Stimulated activated CD8-positive, alpha-beta memory T cell treated with anti-CD3 and anti-CD28 coated beads, Interleukin-15, amount 100 ng/mL, for 24 hours (primary cell): ENCODE measurements around the gene LPA.
"Not testable (repeated sequence)": the region's sequence is repeated elsewhere in the genome, so short reads cannot be mapped to it uniquely, and the experiment has no call there.

Experiments used
- DNase-seq: peaks from one replicate; pipeline ENCODE4 v3.0.0-alpha.2; 2020; ENCODE audit warnings: low read depth

LPA gene, protein sequence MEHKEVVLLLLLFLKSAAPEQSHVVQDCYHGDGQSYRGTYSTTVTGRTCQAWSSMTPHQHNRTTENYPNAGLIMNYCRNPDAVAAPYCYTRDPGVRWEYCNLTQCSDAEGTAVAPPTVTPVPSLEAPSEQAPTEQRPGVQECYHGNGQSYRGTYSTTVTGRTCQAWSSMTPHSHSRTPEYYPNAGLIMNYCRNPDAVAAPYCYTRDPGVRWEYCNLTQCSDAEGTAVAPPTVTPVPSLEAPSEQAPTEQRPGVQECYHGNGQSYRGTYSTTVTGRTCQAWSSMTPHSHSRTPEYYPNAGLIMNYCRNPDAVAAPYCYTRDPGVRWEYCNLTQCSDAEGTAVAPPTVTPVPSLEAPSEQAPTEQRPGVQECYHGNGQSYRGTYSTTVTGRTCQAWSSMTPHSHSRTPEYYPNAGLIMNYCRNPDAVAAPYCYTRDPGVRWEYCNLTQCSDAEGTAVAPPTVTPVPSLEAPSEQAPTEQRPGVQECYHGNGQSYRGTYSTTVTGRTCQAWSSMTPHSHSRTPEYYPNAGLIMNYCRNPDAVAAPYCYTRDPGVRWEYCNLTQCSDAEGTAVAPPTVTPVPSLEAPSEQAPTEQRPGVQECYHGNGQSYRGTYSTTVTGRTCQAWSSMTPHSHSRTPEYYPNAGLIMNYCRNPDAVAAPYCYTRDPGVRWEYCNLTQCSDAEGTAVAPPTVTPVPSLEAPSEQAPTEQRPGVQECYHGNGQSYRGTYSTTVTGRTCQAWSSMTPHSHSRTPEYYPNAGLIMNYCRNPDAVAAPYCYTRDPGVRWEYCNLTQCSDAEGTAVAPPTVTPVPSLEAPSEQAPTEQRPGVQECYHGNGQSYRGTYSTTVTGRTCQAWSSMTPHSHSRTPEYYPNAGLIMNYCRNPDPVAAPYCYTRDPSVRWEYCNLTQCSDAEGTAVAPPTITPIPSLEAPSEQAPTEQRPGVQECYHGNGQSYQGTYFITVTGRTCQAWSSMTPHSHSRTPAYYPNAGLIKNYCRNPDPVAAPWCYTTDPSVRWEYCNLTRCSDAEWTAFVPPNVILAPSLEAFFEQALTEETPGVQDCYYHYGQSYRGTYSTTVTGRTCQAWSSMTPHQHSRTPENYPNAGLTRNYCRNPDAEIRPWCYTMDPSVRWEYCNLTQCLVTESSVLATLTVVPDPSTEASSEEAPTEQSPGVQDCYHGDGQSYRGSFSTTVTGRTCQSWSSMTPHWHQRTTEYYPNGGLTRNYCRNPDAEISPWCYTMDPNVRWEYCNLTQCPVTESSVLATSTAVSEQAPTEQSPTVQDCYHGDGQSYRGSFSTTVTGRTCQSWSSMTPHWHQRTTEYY (N-terminal part only)

DNA sequence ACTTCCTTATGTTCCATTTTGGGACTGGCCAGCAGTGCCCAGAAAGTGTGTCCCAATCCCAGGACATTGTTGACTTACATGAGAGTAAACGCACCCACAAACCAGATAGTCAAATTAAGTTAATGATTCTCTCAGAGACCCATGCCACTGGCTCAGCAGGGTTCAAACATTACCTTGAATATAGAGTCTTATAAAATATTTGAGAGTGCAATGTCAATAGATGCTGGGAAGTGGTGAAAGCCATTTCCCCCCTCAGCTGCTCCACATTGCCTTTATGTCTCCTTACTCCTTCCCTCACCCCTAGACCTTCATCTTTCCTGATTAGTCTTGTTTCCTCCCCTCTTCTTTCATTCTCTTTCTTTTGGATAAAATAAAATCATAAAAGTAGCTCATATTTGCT lies at the start of gene LPA:
Gene LPA, minus strand, starts transcription at position 78 of the 400 bp plus-strand sequence. Its CDS starts 61 bp downstream, at position 17.
- not testable (repeated sequence) for DNase-seq

DNA sequence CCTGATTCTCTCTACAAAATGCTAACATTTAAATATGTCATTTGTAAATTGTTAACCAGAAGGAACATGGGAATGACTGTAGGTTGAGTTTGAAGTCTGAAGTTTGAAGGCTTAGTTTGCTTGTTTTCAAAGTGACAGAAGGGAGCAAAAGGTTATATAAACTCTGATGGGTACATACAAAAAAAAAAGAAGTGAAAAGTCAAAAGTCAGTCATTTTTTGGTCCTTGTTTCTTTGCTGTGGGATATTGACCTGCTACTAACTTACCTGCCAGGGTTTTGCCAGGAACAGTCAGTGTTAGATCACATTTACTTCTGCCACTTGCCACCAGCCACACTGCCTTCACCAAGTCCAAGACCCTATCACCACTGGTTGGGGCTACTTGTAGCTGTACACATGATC lies 44.9 kb upstream of the LPA start:
- DNase-seq: not testable (repeated sequence)

DNA sequence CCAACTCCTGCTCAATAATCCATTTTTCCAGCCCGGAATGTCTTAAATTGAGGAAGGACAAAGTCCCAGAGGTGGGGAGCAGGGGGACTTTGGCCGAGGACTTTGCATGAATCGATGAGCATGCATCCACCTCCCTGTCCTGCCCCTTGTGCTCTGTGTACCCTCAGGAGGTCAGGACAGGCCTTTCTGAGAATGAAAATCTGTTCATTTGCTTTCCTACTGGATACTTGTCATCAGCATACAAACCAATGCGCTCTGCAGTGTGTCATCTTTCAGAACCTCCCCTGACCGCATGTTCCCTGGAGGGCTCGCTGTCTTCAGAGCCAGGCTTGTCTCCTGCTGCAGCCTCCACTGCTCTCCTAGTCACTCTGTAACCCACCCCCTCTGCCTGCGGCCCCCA lies 40.6 kb upstream of the LPA start:
- DNase-seq: not testable (repeated sequence)

DNA sequence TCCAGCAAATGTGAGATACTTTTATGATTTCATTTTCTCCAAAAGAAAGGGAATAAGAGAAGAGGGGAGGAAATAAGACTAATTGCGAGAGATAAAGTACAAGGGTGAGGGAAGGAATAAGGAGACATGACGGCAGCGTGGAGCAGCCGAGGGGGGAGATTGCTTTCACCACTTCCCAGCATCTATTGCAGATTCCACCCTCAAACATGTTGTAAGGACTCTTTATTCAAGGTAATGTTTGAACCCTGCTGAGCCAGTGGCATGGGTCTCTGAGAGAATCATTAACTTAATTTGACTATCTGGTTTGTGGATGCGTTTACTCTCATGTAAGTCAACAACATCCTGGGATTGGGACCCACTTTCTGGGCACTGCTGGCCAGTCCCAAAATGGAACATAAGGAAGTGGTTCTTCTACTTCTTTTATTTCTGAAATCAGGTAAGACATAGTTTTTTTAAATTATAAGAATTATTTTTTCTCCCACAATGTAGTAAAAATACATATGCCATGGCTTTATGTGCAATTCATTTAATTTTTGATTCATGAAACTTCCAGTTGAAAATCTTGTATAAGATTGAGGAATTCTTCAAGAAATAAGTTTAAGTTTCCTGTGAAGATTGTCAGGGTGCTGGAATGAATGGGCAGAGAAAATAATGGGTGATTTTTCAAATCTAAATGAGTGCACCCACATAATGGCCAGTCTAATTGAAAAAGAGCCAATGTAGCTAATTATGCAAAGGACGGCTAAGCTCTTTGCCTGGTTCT lies 38.0 kb upstream of the LPA start, which contains the start of gene PLG:
Gene PLG, plus strand, starts transcription at position 327 of the 763 bp plus-strand sequence. Its CDS starts 61 bp downstream, at position 388.
- not testable (repeated sequence) for DNase-seq

DNA sequence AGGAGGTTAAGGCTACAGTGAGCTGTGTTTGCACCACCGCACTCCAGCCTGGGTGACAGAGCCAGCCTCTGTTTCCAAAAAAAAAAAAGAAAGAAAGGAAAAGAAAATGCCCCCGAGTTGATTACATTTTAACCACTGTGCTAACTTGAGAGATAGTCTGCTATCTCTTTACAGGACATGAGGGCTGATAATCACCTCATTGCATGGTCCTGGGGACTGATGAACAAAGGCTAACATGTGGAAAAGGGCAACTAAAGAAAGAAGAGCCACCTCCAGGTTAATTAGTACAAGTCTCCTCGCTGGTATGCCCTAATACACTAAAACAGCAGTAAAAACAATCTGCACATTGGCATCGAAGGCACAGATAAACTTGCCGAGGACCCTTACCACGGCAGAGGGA lies 33.8 kb upstream of the LPA start:
- DNase-seq: no peak

DNA sequence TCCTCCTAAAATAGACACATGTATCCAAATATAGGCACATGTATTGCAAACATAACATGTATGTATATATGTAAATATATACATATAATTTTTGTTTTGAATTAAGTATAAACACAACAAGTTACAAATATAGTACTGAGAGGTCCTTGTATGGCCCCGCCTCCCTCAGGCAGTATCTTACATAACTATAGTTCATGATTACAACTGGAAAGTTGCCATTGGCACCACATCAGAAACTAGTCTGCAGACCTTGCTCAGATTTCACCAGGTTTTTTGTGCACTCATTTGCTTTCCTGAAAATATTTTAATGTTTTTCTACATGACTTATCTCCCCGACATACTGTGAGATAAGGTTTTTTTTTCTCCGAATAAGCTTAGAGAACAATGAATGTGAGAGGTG lies 32.8 kb upstream of the LPA start:
- not testable (repeated sequence) for DNase-seq

DNA sequence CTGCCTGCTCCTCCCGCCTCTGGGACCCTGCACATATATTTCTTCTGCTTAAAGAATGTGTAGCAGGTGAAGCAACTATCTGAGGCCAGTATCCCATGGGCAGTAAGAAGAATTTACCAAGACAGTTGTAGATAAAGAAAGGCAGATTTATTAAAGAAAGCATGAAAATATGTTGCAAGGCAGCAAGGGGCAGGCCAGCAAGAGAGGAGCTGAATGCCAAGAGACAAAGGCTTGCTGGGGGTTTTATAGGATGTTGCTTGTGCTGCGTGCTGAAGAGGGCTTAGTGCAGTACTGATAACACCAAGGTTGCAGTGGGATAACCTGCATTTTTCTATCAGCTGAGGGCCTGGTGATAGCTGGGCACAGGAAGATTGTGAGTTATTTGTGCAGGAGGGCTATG lies 31.5 kb upstream of the LPA start:
- not testable (repeated sequence) for DNase-seq

DNA sequence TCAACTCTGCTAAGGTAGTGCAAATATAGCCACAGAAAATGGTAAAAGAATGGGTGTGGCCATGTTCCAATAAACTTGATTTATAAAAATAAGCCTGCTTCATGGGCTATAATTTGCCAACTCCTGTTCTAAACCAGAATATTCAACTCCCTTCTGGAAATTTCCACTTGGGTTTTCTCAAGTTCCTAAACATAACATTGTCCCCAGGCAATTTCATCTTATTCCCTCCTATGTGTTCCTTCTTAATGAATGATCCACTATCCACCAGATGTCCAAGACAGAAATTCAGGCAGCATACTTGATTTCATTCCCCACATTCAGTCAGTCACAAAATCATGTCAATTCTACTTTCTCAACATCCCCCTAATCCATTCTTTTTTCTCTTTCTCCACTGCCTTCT lies 30.9 kb upstream of the LPA start:
- DNase-seq: not testable (repeated sequence)

DNA sequence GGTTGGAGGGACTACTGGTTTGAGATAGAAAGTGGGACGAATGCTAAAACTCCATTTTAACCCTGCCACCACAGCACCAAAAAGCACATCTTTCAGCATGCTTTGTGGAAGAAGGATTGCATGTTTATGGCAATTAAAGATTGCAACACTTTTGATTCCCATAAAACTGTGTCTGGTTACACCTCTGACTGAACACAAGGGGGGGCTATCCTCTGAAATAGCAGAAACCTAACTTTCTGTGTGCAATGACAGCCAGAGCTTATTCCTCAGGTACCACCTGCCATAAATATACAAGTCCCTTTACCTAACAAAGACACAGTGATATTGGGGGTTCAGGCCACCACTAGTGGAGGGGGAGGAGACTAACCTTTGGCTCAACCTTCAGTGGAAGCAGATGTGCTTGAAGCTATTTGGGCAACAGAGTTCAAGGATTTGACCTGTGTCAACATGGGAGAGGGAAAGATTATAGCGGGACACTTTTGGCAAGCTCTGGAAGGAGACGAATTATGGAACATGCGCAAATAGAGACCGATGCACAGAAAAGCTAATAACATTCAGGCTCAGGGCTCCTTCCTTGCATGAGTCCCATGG lies 28.4 kb upstream of the LPA start:
- DNase-seq: no peak

DNA sequence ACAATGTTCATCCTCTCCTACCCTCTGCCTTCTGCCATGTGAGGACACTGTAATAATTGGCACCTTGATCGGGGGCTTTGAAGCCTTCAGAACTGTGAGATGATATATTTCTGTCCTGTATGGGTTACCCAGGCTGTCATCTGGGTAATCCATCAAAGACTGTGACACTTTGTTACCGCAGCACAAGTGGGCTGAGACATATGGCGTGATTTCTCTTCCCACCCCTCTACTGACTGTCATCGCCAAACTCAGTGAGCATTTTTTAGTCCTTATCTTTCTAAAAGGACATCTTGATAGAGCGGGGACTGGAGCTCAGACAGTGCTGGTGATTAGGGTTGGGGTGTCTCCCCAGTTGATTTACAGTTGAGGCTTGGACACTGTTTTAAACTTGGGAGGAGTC lies 27.5 kb upstream of the LPA start:
- no peak for DNase-seq

DNA sequence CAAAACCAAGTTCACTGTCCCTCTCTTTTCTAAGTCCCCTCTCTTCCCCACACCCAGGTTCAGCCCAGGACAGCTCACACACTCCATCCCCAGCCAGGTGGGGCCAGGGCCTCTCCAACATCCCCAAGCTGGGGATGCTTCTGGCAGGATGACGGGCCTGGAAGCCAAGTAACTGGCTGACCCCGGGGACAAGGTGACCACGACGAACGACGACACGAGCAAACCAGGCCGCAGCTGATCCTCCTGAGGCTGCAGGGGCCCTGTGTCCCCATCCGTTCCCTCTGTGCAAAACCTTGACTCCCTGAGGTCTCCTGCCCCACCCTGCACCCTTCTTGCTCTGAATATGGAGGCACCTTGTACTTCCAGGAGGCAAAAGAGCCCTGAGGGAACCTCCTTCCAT lies 26.4 kb upstream of the LPA start:
- DNase-seq: no peak

DNA sequence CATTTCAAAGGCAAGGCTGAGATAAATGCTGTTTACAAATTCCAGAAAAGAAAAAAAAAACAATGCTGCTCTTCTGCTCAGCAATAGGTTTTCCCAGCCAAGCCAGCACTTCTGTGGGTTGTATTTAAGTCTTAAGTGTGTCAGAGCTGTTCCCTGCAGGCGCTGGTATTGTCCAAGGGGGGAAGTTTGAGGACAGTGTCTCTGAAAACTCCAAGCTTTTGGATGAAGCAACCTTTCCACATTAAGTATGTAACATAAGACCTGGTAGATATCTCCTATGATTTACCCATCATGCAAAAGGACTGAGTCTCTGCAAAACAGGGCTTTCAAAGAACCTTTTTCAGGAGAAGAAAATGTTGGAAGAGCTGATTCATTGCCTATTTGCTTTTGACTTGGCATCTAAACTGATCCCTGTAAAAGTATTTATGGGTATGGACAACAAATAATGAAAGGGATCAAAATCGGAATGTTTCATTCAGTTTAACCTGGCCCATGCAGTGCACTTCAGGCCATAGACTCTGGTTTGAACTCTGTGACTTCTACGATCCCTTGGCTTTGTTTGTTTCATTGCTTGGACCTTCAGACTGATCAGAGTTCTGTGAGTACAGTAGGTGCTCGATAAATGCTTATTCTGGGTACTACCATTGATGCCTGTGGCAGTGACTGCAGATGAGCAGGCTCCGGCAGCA lies 21.8 kb upstream of the LPA start:
- no peak for DNase-seq

DNA sequence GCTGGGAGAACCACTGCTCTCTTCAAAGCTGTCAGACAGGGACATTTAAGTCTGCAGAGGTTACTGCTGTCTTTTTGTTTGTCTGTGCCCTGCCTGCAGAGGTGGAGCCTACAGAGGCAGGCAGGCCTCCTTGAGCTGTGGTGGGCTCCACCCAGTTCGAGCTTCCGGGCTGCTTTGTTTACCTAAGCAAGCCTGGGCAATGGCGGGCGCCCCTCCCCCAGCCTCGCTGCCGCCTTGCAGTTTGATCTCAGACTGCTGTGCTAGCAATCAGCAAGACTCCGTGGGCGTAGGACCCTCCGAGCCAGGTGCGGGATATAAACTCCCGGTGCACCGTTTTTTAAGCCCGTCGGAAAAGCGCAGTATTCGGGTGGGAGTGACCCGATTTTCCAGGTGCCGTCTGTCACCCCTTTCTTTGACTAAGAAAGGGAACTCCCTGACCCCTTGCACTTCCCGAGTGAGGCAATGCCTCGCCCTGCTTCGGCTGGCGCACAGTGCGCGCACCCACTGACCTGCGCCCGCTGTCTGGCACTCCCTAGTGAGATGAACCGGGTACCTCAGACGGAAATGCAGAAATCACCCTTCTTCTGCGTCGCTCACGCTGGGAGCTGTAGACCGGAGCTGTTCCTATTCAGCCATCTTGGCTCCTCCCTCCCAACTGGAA lies 21.2 kb upstream of the LPA start:
- not testable (repeated sequence) for DNase-seq

DNA sequence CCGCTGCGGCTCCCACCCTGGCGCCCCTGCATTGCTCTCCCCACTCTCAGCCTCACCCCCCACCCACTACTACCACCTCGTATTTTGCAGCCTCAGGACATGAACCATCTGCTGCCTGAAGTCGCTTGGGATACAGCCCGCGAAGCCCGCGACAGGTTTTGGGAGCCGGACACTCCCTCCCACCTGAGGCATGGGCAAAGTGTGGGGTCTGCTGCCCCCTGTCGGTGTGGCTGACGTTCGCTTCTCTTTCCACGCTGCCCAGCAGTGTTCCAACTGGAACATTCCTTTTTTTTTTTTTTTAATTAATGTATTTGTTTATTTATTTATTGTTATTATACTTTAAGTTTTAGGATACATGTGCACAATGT lies 15.3 kb upstream of the LPA start:
- DNase-seq: no peak

DNA sequence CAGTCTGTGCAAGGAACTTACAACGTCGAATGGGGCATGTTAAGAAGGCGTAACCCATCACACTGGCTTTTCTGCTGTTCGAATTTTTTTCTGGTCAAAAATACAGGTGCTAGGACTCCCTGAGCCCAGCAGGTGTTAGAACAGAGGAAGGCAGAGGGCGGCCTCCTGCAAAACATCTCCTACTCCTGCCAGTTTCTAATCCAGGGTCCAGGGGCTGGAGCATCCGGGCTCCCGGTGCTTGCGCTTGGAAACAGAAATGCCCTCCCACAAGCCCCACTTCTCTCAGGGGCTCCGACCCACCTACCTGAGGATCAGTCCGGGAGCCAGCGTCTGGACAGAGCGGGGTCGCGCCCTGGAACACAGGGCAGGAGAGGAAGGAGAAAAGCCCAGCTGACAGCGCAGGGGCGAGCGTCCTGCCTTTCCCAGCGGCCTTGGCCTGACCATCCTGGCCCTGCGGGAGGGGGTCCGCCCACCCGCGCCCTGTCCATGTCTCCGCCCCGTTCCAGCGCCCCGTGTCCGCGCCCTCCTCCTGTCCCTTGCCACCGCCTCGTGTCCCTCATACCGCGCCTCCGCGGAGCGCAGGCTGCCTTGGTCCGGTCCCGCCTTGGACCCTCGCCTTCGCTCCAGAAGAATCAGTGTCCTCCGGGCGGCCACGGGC lies 14.8 kb upstream of the LPA start:
- DNase-seq: no peak

DNA sequence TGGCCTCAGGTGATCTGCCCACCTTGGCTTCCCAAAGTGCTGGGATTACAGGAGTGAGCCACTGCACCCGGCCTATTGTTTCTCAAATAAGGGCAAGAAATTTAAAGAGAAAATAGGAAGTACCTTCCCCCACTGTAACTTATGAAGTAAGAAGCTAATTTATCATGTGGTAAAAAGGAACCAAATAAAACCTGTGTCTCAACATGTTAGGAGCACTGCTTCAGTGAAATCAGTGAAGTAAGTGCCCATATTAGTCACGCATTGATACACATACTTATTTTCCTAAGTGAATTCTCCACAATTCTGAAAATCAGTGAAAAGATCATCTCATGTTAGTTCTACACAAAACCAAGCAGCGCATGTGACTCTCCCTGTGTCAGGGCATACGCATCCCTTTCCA lies 14.2 kb upstream of the LPA start:
- DNase-seq: no peak

DNA sequence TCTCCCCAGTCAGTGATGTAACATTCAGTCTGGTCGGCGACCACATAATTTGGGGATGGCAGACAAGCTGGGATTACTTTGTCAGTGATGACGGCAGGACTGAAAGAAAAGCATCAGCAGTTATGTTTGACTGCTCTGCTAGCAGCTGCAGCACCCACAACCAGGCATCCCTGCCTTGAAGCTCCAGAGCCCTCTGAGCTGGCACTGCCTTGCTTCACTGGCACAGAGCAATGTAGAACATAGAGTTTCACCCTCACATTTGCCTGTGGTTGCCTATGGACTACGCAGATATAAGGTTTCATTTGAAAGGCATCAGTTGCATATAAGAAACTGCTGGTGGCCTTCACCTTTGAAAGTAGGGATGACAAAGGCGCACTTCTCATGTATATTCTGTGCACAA lies 12.3 kb upstream of the LPA start:
- DNase-seq: not testable (repeated sequence)

DNA sequence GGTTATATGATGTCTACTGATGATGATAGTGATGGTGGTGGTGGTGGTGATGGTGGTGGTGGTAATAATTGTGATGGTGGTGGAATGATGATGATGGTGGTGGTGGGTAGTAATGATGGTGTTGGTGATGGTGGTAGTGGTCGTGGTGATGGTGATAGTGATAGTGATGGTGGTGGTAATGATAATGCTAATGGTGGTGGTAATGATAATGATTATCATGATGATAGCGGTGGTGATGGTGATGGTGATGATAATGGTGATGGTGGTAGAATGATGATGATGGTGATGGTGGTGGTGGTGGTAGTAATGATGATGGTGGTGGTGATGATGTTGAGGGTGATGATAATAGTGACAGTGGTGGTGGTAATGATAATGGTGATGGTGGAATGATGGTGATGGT lies 4.5 kb upstream of the LPA start:
- no peak for DNase-seq
